Esophagus muscularis mucosa (tissue), 4 donors: Measurements from ENCODE around the gene TMEM108.

Experiments
- CTCF ChIP-seq, 3 experiments: fragments of 200-600 bp in 2 of 3; fragments of 450-650 bp in 1 of 3; sonication (generic) in 2 of 3; IDR thresholded peaks; one replicate each; pipeline ENCODE4 v1.5.1; 2017 to 2019; ENCODE audit warnings: antibody characterized with exemption in 3 of 3, mild to moderate bottlenecking in 2 of 3, moderate library complexity in 1 of 3
- EP300 ChIP-seq: sonication (generic); formaldehyde crosslinking; IDR thresholded peaks from one replicate; pipeline ENCODE4 v1.6.1; 2017; ENCODE audit warnings: antibody characterized with exemption
- POLR2A ChIP-seq: fragments of 450-650 bp; IDR thresholded peaks from one replicate; pipeline ENCODE4 v1.6.1; 2017; ENCODE audit warnings: antibody characterized with exemption, moderate library complexity, mild to moderate bottlenecking, low read depth

DNA sequence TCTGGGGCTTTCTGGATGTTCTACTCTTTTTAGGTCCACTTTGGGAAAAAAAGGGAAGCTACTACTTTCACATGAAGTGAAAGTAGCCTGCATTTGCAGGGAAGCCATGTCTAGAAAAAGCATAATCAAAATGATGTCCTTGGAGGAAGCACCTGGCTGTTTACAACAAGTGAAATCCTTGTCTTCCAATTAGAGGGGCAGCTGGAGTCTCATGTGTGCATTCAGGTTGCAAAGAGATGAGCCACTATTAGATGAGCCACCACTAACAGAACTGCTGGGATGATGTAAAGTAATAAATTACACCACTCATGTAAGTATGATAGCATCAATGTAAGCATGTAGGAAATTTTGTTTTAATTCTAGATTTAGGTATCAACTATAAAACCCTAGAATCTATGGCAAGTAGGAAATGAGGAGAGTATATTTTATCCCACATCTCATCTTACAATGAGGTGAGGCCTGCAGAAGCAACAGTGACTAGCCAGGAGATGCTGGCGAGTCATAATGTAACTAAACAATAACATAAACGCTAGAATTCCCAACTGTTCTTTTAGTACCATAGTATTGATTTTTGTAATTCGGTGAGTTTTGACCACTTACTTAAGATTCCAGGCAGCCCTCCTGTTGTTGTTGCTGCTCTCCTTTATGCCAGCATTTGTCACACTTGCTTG, 75.9 kb downstream of the TMEM108 start:
- TF ChIP-seq CTCF (IDR thresholded peaks at IDR 0.05) (no peak), POLR2A (no peak), EP300 (no peak)
